SU-DHL-6 (cell line): ENCODE results near the gene VAT1L.
A peak's percentile ranks its signal among the peaks of the same experiment; 100 is the strongest.

Source experiments
- H2AFZ ChIP-seq: fragments of 200-600 bp; sonication (generic); 2 replicates; pipeline ENCODE4 v1.6.1; 2014; ENCODE audit warnings: low read depth, mild to moderate bottlenecking, moderate library complexity, mixed read lengths, antibody characterized with exemption, low read length; ENCODE audit not compliant: severe bottlenecking
- H3F3A ChIP-seq: fragments of 200-600 bp; shearing (Covaris generic); 2 replicates; pipeline ENCODE4 v1.6.0; 2016; ENCODE audit warnings: antibody characterized with exemption, mild to moderate bottlenecking; ENCODE audit not compliant: insufficient read depth
- H3K27ac ChIP-seq: fragments of 200-600 bp; sonication (generic); 2 replicates; pipeline ENCODE4 v1.5.1; 2016; ENCODE audit warnings: low read depth, mild to moderate bottlenecking, low read length, moderate library complexity, mixed read lengths
- H3K27me3 ChIP-seq: fragments of 200-600 bp; sonication (generic), shearing (Covaris generic); 2 replicates; pipeline ENCODE4 v1.6.0; 2014; ENCODE audit warnings: mild to moderate bottlenecking, low read length
- H3K36me3 ChIP-seq: fragments of 200-600 bp; sonication (generic); 2 replicates; pipeline ENCODE4 v1.6.1; 2014; ENCODE audit warnings: mild to moderate bottlenecking, low read length, mixed read lengths
- H3K4me2 ChIP-seq: fragments of 300-600, 200-600 bp; shearing (Covaris generic), sonication (generic); 2 replicates; pipeline ENCODE4 v1.6.0; 2014; ENCODE audit warnings: low read length, low read depth, mild to moderate bottlenecking; ENCODE audit not compliant: poor library complexity, severe bottlenecking
- H3K4me3 ChIP-seq: fragments of 200-600 bp; sonication (generic); 2 replicates; pipeline ENCODE4 v1.5.1; 2014; ENCODE audit warnings: antibody characterized with exemption, low read length, mild to moderate bottlenecking, mixed read lengths; ENCODE audit not compliant: insufficient read depth, poor library complexity, severe bottlenecking
- H3K79me2 ChIP-seq: fragments of 200-600 bp; sonication (generic); 2 replicates; pipeline ENCODE4 v1.6.1; 2014; ENCODE audit warnings: mild to moderate bottlenecking, low read length, moderate library complexity; ENCODE audit not compliant: insufficient read depth
- H3K9ac ChIP-seq: fragments of 200-600 bp; sonication (generic); 2 replicates; pipeline ENCODE4 v1.7.0; 2014; ENCODE audit warnings: mild to moderate bottlenecking, low read length
- H3K9me2 ChIP-seq: fragments of 200-600 bp; sonication (generic); replicated peaks from 2 replicates; pipeline ENCODE4 v1.6.1; 2014; ENCODE audit warnings: low read length; ENCODE audit not compliant: insufficient read depth
- H3K9me3 ChIP-seq: fragments of 200-600 bp; sonication (generic); 2 replicates; pipeline ENCODE4 v1.6.1; 2014; ENCODE audit warnings: low read length, mixed read lengths; ENCODE audit not compliant: insufficient read depth
- H4K20me1 ChIP-seq: fragments of 200-600 bp; sonication (generic); 2 replicates; pipeline ENCODE4 v1.6.1; 2014; ENCODE audit warnings: low read depth, mild to moderate bottlenecking, antibody characterized with exemption, low read length, moderate library complexity, mixed read lengths
- EZH2phosphoT487 ChIP-seq: fragments of 200-600 bp; sonication (generic), shearing (Covaris generic); conservative IDR thresholded peaks from 2 replicates; pipeline ENCODE4 v1.6.1; 2018; ENCODE audit warnings: mild to moderate bottlenecking, antibody characterized with exemption, low read length, moderate library complexity, mixed read lengths
- TF ChIP-seq, protein P1 (sequence below): fragments of 200-600 bp; sonication (generic); IDR thresholded peaks from one replicate; pipeline ENCODE4 v1.5.1; 2017; ENCODE audit warnings: antibody characterized with exemption, mild to moderate bottlenecking, low read length, moderate library complexity; ENCODE audit not compliant: insufficient read depth, poor library complexity, severe bottlenecking

VAT1L gene

DNA sequence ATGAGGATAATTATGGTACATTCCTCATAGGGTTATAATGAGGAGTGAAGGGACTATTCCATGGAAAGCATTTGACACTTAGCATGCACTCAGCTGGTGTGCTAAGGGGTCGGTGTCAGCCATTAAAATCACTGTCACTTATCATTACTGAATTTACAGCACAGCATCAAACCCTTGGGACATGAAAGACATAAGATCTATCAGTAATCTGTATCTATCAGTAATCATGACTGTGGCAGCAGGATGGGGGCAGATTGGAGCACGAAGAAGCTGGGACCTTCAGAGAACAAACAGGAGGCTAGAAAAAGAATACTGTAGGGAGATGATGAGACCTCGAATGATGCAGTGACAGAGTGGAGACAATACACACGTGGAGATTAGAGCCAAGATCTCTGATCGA is 160.5 kb downstream of the VAT1L start:
- no peaks in the 10 kb centered on the region for H3K9me3 ChIP-seq
- H4K20me1 ChIP-seq = no peaks in the 10 kb centered on the region
- no peaks in the 10 kb centered on the region for H3K36me3 ChIP-seq
- H3K4me3 ChIP-seq = no peak overlapping the region
- H3K4me2 ChIP-seq = no peak overlapping the region
- H3K9me2 ChIP-seq = no peaks in the 10 kb centered on the region
- no peaks in the 10 kb centered on the region for H3F3A ChIP-seq
- H3K79me2 ChIP-seq = no peaks in the 10 kb centered on the region
- no peak overlapping the region for H3K9ac ChIP-seq
- no peak overlapping the region for H3K27ac ChIP-seq
- no peaks in the 10 kb centered on the region for H3K27me3 ChIP-seq
- no peak overlapping the region for H2AFZ ChIP-seq
- TF ChIP-seq EZH2phosphoT487 = no peak
- TF ChIP-seq, protein P1, sequence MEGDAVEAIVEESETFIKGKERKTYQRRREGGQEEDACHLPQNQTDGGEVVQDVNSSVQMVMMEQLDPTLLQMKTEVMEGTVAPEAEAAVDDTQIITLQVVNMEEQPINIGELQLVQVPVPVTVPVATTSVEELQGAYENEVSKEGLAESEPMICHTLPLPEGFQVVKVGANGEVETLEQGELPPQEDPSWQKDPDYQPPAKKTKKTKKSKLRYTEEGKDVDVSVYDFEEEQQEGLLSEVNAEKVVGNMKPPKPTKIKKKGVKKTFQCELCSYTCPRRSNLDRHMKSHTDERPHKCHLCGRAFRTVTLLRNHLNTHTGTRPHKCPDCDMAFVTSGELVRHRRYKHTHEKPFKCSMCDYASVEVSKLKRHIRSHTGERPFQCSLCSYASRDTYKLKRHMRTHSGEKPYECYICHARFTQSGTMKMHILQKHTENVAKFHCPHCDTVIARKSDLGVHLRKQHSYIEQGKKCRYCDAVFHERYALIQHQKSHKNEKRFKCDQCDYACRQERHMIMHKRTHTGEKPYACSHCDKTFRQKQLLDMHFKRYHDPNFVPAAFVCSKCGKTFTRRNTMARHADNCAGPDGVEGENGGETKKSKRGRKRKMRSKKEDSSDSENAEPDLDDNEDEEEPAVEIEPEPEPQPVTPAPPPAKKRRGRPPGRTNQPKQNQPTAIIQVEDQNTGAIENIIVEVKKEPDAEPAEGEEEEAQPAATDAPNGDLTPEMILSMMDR = no peak

DNA sequence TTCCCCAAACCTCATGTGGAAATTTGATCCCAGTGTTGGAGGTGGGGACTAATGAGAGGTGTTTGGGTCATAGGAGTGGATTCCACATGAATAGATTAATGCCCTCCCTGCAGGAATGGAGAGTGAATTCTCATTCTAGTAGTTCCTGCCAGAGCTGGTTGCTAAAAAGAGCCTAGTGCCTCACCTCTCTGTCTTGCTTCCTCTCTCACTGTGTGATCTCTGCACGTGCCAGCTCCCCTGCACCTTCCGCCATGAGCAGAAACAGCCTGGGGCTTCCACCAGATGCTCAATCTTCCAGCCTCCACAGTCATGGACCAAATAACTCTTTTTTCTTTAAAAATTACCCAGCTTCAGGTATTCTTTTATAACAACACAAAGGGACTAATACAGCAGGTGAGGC is 161.1 kb downstream of the VAT1L start:
- Histone ChIP-seq H4K20me1 (no peaks in the 10 kb centered on the region), H3K79me2 (no peaks in the 10 kb centered on the region), H3K4me3 (no peak overlapping the region), H3K27ac (no peak overlapping the region), H3F3A (no peaks in the 10 kb centered on the region), H2AFZ (no peak overlapping the region), H3K27me3 (no peaks in the 10 kb centered on the region), H3K4me2 (no peak overlapping the region), H3K9ac (no peak overlapping the region), H3K9me2 (no peaks in the 10 kb centered on the region), H3K9me3 (no peaks in the 10 kb centered on the region), H3K36me3 (no peaks in the 10 kb centered on the region)
- TF ChIP-seq EZH2phosphoT487 = no peak
- TF ChIP-seq, protein P1 = no peak

DNA sequence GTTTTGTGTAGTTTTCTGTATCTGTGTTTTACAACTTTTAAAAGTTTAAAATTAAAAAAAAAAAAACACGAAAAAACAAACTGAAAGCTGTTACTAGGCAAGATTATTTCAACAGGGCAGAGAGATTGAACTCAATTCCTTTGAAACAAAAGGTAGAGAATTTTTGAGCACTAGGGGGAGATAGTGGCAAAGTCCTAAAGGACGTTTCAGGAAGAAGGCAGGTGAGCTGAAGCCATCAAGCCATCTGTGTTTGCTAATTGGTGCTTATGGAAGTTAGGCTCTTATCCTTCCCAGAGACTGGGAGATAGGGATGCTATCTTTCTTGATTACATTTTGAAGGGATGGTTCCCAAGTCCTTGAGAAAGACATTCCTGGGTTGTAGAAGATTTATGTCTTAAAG is 163.4 kb downstream of the VAT1L start:
- Histone ChIP-seq H3K9ac (no peak overlapping the region), H3K4me3 (no peak overlapping the region), H3K79me2 (no peaks in the 10 kb centered on the region), H3K9me2 (no peaks in the 10 kb centered on the region), H3K36me3 (no peaks in the 10 kb centered on the region), H2AFZ (no peak overlapping the region), H3K27me3 (no peaks in the 10 kb centered on the region), H3K27ac (no peak overlapping the region), H3F3A (no peaks in the 10 kb centered on the region), H4K20me1 (no peaks in the 10 kb centered on the region), H3K4me2 (no peak overlapping the region), H3K9me3 (no peaks in the 10 kb centered on the region)
- TF ChIP-seq, protein P1 = peak; percentile 39
- no peak for TF ChIP-seq EZH2phosphoT487
